ENCODE results near the gene FBXO46.

DNA sequence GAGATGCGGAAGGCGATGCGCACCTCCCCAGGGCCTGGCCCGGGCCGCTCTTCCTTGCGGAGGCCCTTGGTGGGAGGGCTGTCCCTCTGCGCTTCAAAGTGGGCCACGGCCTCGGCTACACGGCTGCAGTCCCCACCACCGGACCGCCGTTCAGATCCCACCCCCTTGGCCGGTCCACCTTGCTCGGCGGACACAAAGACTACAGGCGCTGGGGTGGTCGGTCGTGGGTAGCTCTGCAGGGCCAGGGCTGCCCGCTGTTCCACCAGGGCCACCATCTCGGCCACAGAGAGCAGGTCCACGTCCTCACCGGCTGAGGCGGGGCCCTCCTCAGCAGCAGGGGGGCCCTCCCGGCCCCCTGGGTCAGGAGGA is 18.0 kb downstream of the FBXO46 start:
- TF ChIP-seq, protein P1, sequence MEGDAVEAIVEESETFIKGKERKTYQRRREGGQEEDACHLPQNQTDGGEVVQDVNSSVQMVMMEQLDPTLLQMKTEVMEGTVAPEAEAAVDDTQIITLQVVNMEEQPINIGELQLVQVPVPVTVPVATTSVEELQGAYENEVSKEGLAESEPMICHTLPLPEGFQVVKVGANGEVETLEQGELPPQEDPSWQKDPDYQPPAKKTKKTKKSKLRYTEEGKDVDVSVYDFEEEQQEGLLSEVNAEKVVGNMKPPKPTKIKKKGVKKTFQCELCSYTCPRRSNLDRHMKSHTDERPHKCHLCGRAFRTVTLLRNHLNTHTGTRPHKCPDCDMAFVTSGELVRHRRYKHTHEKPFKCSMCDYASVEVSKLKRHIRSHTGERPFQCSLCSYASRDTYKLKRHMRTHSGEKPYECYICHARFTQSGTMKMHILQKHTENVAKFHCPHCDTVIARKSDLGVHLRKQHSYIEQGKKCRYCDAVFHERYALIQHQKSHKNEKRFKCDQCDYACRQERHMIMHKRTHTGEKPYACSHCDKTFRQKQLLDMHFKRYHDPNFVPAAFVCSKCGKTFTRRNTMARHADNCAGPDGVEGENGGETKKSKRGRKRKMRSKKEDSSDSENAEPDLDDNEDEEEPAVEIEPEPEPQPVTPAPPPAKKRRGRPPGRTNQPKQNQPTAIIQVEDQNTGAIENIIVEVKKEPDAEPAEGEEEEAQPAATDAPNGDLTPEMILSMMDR (conservative IDR thresholded peaks at IDR 0.05; ENCODE audit: low read depth, low read length): no peak
- TF ChIP-seq MAZ (IDR thresholded peaks at IDR 0.05; ENCODE audit: borderline replicate concordance, low read depth, low read length) (no peak), RFX5 (IDR thresholded peaks at IDR 0.05; ENCODE audit: low read depth, low read length) (no peak), RAD21 (IDR thresholded peaks at IDR 0.05; ENCODE audit: low read length) (no peak), BHLHE40 (IDR thresholded peaks at IDR 0.05; ENCODE audit: low read depth, low read length) (no peak), POLR2A (IDR thresholded peaks at IDR 0.05; ENCODE audit: low read depth, low read length) (no peak), SMC3 (IDR thresholded peaks at IDR 0.05; ENCODE audit: low read depth, low read length) (no peak), CEBPB (IDR thresholded peaks at IDR 0.05; ENCODE audit: low read depth, low read length) (no peak), FOS (IDR thresholded peaks at IDR 0.05; ENCODE audit: low read depth, low read length) (no peak), MAFK (IDR thresholded peaks at IDR 0.05; ENCODE audit: low read depth, low read length) (no peak), RCOR1 (IDR thresholded peaks at IDR 0.05; ENCODE audit: insufficient replicate concordance, low read length) (no peak), MXI1 (IDR thresholded peaks at IDR 0.05; ENCODE audit: borderline replicate concordance, low read depth, low read length) (no peak)
- TF ChIP-seq, protein P2, sequence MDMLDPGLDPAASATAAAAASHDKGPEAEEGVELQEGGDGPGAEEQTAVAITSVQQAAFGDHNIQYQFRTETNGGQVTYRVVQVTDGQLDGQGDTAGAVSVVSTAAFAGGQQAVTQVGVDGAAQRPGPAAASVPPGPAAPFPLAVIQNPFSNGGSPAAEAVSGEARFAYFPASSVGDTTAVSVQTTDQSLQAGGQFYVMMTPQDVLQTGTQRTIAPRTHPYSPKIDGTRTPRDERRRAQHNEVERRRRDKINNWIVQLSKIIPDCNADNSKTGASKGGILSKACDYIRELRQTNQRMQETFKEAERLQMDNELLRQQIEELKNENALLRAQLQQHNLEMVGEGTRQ (IDR thresholded peaks at IDR 0.05; ENCODE audit: low read depth, low read length): no peak
- TF ChIP-seq, protein P3, sequence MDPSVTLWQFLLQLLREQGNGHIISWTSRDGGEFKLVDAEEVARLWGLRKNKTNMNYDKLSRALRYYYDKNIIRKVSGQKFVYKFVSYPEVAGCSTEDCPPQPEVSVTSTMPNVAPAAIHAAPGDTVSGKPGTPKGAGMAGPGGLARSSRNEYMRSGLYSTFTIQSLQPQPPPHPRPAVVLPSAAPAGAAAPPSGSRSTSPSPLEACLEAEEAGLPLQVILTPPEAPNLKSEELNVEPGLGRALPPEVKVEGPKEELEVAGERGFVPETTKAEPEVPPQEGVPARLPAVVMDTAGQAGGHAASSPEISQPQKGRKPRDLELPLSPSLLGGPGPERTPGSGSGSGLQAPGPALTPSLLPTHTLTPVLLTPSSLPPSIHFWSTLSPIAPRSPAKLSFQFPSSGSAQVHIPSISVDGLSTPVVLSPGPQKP (IDR thresholded peaks at IDR 0.05; ENCODE audit: borderline replicate concordance, low read depth, low read length): no peak

Measured in IMR-90 (cell line).